ENCODE results near the gene METTL23. TPM values are rescaled to one million over a fixed set of nuclear protein-coding genes. Genes with fewer than 3 reads are reported as not detected.

METTL23 gene
- 20.0 and 22.8 TPM in 2 replicates for total RNA-seq

- peak; percentile 85 to 92 for DNase-seq (ENCODE audit: low read depth in 2 of 2)
Observed at GRCh38 chr17:76726776-76727718, at the start of gene METTL23. TSS of gene METTL23 (plus strand) at chr17:76726839. CDS start at chr17:76729711, 2,872 bp downstream.

GRCh38 chr17:76677406-76677805 is 49.2 kb upstream of the METTL23 start:
- DNase-seq (ENCODE audit: low read depth in 2 of 2) = no peak

- no peak for DNase-seq (ENCODE audit: low read depth in 2 of 2)
Observed at GRCh38 chr17:76678330-76678729, 48.3 kb upstream of the METTL23 start.

- no peak for DNase-seq (ENCODE audit: low read depth in 2 of 2)
Observed at GRCh38 chr17:76679239-76679638, 47.4 kb upstream of the METTL23 start.

- peak; percentile 77 for DNase-seq (ENCODE audit: low read depth in 2 of 2)
Observed at GRCh38 chr17:76681222-76682137, 45.2 kb upstream of the METTL23 start.

GRCh38 chr17:76682296-76682695 is 44.3 kb upstream of the METTL23 start:
- no peak for DNase-seq (ENCODE audit: low read depth in 2 of 2)

GRCh38 chr17:76683011-76683755 is 43.5 kb upstream of the METTL23 start:
- no peak for DNase-seq (ENCODE audit: low read depth in 2 of 2)

- no peak for DNase-seq (ENCODE audit: low read depth in 2 of 2)
Observed at GRCh38 chr17:76683921-76684745, 42.5 kb upstream of the METTL23 start.

GRCh38 chr17:76684756-76685155 is 41.9 kb upstream of the METTL23 start:
- no peak for DNase-seq (ENCODE audit: low read depth in 2 of 2)

GRCh38 chr17:76685366-76685765 is 41.3 kb upstream of the METTL23 start:
- DNase-seq (ENCODE audit: low read depth in 2 of 2) = no peak

GRCh38 chr17:76685846-76686245 is 40.8 kb upstream of the METTL23 start:
- DNase-seq (ENCODE audit: low read depth in 2 of 2) = no peak

GRCh38 chr17:76686538-76687297 is 39.9 kb upstream of the METTL23 start:
- no peak for DNase-seq (ENCODE audit: low read depth in 2 of 2)

- DNase-seq (ENCODE audit: low read depth in 2 of 2) = no peak
Observed at GRCh38 chr17:76687298-76688164, 39.1 kb upstream of the METTL23 start.

- peak; percentile 57 to 68 for DNase-seq (ENCODE audit: low read depth in 2 of 2)
Observed at GRCh38 chr17:76688165-76688622, 38.4 kb upstream of the METTL23 start.

GRCh38 chr17:76689859-76690258 is 36.8 kb upstream of the METTL23 start:
- no peak for DNase-seq (ENCODE audit: low read depth in 2 of 2)

- DNase-seq (ENCODE audit: low read depth in 2 of 2) = no peak
Observed at GRCh38 chr17:76690596-76691280, 35.9 kb upstream of the METTL23 start.

- DNase-seq (ENCODE audit: low read depth in 2 of 2) = no peak
Observed at GRCh38 chr17:76691379-76692191, 35.1 kb upstream of the METTL23 start.
